HG03460 (cell line): ENCODE results near the gene TGFBR2.

Source experiments
- ATAC-seq: cut with Tn5 transposase; IDR thresholded peaks from one replicate; pipeline ENCODE4 v1.9.1; 2021; ENCODE audit not compliant: unreplicated experiment

Gene TGFBR2

DNA sequence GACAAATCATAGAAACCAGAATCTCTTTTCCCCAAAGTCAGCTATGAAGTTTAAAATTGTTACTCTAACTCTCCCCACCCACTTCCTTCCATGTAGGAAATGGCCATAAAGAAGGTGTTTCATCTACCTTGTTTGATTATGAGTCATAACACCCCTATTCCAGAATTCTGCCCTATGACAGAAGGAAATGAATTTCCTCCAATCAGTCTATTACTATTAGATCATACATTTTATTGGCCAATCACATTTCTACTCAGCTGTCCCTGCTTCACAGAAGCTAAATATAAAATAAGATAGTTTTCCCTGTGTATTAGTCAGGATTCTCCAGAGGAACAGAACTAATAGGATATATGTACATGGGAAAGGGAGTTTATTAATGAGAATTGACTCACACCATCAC, 102.1 kb downstream of the TGFBR2 start:
- ATAC-seq: no peak

DNA sequence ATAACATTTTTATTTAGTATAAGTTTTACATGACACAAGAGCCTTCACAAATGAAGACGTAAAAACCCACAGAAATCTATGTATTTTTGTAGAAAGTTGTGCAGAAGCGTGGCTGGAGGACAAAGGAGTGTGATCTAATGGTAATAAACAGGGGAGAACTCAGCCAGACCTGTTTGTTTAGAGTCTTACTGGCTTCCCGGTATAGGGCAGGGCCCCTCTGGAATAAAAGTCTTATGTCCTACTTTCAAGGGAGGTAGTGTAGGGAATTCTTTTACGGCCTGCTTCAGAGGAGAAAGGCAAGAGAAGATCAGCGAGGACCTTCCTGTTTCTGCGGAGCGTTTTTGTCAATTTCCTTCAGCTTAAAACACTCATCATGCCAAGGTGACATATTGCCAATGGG, 103.6 kb downstream of the TGFBR2 start:
- ATAC-seq: no peak

- no peak for ATAC-seq
Observed at GRCh38 chr3:30711151-30711550, 104.8 kb downstream of the TGFBR2 start.

DNA sequence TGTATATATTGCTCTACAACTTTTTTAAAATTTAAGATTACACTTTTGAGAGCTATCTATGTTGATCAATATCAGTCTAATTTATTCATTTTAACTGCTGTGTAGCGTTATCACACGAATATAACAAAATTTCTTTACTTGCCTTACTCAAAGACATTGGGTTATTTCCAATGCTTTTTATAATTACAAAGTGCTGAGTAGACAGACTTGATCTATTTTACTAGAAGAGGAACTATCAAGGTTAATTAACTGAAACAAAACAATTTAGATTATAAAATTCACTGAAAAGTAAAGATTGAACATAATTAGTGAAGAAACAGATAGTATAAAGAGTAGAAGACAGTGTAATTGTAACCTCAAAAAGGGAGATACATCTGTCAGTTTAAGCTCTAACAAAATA, 105.5 kb downstream of the TGFBR2 start:
- ATAC-seq: no peak

DNA sequence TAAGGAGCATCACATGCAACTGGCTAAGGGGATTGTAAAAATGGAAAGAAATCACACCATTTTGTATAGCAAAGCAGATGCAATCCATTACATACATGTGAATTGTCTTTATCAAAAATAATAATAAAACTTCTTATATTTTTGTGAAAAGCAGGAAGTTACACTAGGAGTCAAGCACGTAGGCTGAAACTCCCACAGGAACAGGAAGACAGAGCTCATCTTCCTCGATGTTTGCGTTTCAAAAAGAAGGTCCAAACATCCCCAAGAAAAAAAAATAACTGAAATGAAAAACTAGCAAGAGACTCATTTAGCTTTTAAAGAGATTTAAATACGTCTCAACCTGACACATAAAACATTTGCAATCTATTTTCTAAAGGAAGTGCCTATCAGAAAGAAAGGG, 106.6 kb downstream of the TGFBR2 start:
- ATAC-seq: no peak

GRCh38 chr3:30713885-30714503, 107.6 kb downstream of the TGFBR2 start:
- ATAC-seq: no peak

GRCh38 chr3:30719536-30719935, 113.1 kb downstream of the TGFBR2 start:
- ATAC-seq: no peak

- no peak for ATAC-seq
Observed at GRCh38 chr3:30720586-30721313, 114.3 kb downstream of the TGFBR2 start.

DNA sequence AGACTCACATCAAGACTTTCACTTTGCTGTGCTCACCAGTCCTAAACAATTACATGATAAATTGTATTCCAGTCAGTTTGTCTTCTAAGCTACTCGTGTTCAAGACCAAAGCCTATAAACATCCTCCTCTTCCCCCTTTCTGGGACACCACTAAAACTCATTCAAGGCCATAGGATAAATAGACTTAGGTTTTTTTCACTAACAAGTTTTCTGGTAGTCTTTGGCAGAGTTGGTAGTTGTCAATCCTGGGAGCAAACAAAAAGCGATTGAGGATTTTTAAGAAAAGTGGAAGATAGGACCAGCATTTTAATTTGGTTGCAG, 114.9 kb downstream of the TGFBR2 start:
- ATAC-seq: no peak

- ATAC-seq: no peak
Observed at GRCh38 chr3:30723211-30723610, 116.8 kb downstream of the TGFBR2 start.

DNA sequence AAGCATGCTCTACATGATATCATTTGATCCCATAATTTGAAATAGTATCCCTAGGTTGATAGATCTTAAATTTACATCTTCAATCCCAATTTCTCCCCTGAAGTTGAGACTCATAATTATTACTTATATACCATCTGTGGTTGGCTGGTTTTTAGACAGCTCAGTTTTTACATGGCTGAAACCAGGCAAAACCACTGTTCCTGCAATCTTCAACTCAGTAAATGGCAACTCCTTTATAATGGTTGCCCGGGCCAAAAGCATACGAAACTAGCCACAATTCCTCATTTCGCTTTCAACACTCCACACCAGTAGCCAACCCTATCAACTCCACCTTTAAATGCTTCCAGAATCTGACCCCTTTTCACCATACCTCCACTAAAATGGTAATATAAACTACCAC, 118.5 kb downstream of the TGFBR2 start:
- ATAC-seq: no peak

DNA sequence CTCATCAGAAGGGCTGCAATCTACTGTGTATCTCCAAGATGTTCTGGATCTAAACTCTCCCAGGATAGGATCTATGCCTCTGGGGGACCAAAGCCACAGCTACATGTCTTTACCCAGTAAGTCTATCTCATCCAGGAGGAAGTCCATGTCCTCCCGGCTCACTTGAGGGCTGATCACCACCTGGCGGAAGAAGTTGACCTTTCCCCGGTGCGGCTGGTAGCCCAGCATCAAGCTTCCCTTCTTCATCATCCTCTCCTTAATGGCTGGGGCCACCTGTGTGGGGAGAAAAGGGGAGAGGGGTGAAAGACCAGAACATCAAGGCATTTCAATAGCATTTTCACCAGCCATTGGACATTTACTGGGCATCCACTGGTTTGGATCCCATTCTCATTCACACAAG, 121.7 kb downstream of the TGFBR2 start:
- no peak for ATAC-seq

- no peak for ATAC-seq
Observed at GRCh38 chr3:30729512-30729911, 123.1 kb downstream of the TGFBR2 start.

- ATAC-seq: no peak
Observed at GRCh38 chr3:30729936-30730335, 123.5 kb downstream of the TGFBR2 start.

DNA sequence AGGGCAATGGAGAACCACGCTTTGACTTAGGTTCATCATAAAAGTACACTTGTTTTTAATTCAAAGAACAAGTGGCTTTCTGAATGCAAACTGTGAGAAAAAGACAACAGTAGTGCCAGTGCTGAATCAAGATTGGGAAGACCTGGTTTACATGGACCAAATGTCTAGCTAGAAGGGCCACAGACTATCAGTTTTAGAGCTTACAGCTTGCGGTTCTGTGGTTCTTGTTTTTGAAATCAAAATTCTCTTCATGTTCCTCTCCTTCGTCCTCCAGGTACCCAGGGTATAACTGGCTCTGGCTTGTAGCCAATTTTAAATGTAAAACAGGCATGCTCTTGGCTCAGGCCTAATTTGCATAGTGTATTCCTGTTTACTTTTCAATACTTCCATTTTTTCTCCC, 124.6 kb downstream of the TGFBR2 start:
- ATAC-seq: no peak

GRCh38 chr3:30733209-30733608, 126.8 kb downstream of the TGFBR2 start:
- no peak for ATAC-seq

DNA sequence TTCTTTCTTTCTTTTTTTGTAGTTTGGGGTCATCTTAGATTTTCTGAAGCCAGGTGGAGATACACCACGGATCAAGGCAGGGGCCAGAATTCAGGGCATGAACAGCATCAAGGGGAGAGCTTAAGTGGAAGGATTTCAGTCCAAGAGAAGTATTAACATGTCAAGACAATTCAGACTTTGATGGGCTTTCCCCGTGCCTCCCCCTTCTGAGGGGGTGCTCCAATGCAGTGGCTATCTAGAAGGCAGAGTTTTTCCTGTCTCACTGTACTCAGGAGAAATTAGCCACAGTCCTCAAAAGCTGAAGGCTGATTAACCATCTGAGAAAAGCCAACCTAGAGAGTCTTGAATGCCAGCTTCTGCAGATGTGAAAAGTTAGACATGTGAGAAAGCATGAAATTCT, 127.3 kb downstream of the TGFBR2 start:
- no peak for ATAC-seq

DNA sequence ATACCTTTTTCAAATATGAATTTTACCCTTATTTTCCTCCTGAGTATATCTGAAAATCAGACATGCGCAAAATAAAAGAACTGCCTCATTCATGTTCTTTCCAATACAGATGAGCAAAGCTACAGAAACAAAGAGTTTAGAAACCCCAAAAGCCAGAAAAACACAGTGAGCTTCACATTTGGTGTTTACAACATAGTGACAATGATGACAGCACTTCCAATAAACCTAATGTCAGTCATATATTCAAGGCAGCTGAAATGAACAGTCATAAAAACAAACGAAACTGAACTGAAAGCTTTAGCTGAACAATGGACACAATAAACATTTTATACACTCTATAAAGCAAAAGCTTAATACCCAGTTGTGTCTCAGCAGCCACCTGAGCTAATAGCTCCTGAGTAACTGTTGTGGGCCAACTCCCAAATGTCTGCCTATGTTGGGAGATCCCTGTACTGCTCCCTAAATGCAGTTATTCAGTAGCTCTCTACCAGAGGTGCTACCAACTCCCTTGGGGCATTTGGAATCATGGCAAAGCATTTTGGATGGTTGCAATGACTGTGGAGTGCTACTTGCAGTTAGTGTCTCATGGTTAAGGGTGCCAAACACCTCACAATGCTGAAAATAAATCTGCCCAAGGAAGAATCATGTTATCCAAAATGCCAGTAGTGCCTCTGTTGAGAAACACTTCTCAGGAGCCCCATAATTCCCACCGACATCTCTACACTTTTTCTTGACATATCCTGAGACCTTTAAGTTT, 131.5 kb downstream of the TGFBR2 start:
- ATAC-seq: no peak

DNA sequence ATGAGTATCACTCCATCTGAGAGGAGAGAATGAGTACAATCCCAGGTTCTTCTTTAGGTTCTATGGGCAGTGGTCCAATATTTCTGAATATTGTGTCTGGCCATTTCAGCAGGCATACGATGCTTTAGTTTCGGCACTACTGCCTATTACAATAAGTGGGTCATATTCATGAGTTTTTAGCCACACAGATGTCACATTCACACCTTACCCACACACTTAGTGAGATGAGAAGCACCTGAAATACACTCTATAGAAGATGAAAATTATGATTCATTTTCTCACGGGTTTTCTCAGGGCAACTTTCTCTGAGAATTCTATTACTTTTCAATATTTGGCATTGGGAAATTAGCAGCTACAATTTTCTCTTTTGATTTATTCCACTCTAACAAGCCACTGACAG, 132.2 kb downstream of the TGFBR2 start:
- no peak for ATAC-seq

- no peak for ATAC-seq
Observed at GRCh38 chr3:30741889-30742288, 135.5 kb downstream of the TGFBR2 start.

- no peak for ATAC-seq
Observed at GRCh38 chr3:30742796-30743619, 136.6 kb downstream of the TGFBR2 start.
